ENCODE results near the gene DIAPH2. TPM values are rescaled to one million over a fixed set of nuclear protein-coding genes. Genes with fewer than 3 reads are reported as not detected.
"Not testable (repeated sequence)": the region's sequence is repeated elsewhere in the genome, so short reads cannot be mapped to it uniquely, and the experiment has no call there.

The DIAPH2 gene
- total RNA-seq, 4 donors from 2014 or later: 16.7 to 27.3 (median 20.3) TPM

- TF ChIP-seq, protein P1, sequence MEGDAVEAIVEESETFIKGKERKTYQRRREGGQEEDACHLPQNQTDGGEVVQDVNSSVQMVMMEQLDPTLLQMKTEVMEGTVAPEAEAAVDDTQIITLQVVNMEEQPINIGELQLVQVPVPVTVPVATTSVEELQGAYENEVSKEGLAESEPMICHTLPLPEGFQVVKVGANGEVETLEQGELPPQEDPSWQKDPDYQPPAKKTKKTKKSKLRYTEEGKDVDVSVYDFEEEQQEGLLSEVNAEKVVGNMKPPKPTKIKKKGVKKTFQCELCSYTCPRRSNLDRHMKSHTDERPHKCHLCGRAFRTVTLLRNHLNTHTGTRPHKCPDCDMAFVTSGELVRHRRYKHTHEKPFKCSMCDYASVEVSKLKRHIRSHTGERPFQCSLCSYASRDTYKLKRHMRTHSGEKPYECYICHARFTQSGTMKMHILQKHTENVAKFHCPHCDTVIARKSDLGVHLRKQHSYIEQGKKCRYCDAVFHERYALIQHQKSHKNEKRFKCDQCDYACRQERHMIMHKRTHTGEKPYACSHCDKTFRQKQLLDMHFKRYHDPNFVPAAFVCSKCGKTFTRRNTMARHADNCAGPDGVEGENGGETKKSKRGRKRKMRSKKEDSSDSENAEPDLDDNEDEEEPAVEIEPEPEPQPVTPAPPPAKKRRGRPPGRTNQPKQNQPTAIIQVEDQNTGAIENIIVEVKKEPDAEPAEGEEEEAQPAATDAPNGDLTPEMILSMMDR (IDR thresholded peaks at IDR 0.05): no peak
- TF ChIP-seq POLR2A (IDR thresholded peaks at IDR 0.05): no peak
- H3K4me3 ChIP-seq (ENCODE audit: low read depth, poor library complexity, severe bottlenecking): no peak overlapping the region
- intact Hi-C loops (cut with DNase I; ENCODE audit: low total_unique reads): no loop called here
- no peak for DNase-seq (ENCODE audit: low spot score in 2 of 2)
Measured at GRCh38 chrX:96705905-96706304, 21.3 kb downstream of the DIAPH2 start.

DNA sequence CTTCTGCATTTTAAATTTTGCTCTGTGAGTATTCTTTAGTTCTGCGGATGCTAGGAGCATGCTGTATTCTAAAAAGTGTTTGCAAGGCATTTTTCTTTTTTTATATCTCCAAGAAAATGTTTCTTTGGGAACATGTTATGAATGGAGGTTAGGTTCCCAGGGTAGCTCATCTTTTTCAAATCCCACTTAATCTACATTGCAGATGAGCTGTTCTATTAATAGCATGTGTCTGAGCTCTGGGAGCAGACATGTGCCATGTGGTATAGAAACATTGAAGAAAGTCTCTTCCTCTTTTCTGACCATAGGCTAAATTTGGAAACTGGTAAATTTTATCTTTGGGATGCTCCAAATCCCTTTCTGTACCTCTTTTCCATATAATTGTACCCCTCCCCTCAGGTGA, 23.2 kb downstream of the DIAPH2 start:
- 68 to 80% methylated on average over 1 of the region's 1 CpG for WGBS, 2 donors
- no peak for DNase-seq (ENCODE audit: low spot score in 2 of 2)
- intact Hi-C loops (cut with DNase I; ENCODE audit: low total_unique reads): no loop called here
- TF ChIP-seq, protein P1 (IDR thresholded peaks at IDR 0.05): no peak
- TF ChIP-seq POLR2A (IDR thresholded peaks at IDR 0.05): no peak
- no peak overlapping the region for H3K4me3 ChIP-seq (ENCODE audit: low read depth, poor library complexity, severe bottlenecking)

GRCh38 chrX:96710031-96710430, 25.4 kb downstream of the DIAPH2 start:
- no peak overlapping the region for H3K4me3 ChIP-seq (ENCODE audit: low read depth, poor library complexity, severe bottlenecking)
- no peak for DNase-seq (ENCODE audit: low spot score in 2 of 2)
- TF ChIP-seq, protein P1 (IDR thresholded peaks at IDR 0.05): no peak
- no peak for TF ChIP-seq POLR2A (IDR thresholded peaks at IDR 0.05)
- WGBS, 2 donors: 86 to 90% methylated on average over 2 of the region's 2 CpGs
- intact Hi-C loops (cut with DNase I; ENCODE audit: low total_unique reads): no loop called here

DNA sequence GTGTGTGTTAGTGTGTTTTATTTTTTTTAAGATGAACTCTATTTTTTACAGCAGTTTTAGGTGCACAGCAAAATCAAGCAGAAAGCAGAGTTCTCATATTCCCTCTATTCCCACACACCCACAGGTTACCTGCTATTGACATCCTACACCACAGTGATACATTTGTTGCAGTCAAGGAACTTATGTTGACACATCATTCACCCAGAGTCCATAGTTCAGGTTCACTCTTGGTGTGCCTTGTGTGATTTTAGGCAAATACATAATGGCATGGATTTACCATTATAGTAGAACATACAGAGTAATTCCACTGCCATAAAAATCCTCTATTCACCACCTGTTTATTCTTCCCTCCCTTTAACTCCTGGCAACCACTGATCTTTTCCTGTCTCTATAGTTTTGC, 28.7 kb downstream of the DIAPH2 start:
- DNase-seq (ENCODE audit: low spot score in 2 of 2): no peak
- intact Hi-C loops (cut with DNase I; ENCODE audit: low total_unique reads): no loop called here
- no peak overlapping the region for H3K4me3 ChIP-seq (ENCODE audit: low read depth, poor library complexity, severe bottlenecking)
- TF ChIP-seq POLR2A (IDR thresholded peaks at IDR 0.05): no peak
- TF ChIP-seq, protein P1 (IDR thresholded peaks at IDR 0.05): no peak

DNA sequence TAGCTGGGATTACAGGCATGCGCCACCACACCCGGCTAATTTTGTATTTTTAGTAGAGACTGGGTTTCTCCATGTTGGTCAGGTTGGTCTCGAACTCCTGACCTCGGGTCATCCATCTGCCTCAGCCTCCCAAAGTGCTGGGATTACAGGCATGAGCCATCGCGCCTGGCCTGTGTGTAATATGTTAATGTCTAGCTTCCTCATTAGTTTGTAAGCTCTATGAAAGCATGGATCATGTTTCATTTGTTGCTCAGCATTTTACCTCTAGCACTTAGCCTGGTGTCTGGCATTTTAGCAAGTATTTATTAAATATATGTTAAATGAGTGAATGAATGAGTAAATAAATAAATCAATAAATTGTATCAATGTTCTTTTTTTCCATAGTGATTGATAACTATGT, 29.8 kb downstream of the DIAPH2 start:
- WGBS, 2 donors: 84 to 98% methylated on average over 6 of the region's 6 CpGs
- H3K4me3 ChIP-seq (ENCODE audit: low read depth, poor library complexity, severe bottlenecking); DNase-seq (ENCODE audit: low spot score in 2 of 2); intact Hi-C loops (cut with DNase I; ENCODE audit: low total_unique reads): not testable (repeated sequence)

DNA sequence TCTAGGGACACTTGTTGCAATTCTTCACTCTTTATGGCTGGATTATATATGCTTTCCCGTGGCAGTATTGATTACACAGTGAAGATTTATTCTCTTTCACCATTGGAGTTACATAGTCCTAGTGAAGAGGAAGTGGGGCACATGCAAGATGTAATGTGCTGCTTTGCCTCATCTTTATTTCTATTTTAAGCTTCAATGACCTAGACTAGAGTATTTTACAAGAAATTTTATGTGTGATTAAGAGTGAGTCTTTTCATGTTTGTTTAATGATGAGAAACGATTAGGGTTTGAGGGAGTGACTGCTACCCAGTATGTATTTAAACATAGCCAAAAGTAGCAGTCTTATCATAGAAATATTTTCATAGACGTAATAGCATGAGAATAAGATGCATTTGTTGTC, 30.8 kb downstream of the DIAPH2 start:
- WGBS, 2 donors: 61 to 75% methylated on average over 3 of the region's 3 CpGs
- TF ChIP-seq, protein P1 (IDR thresholded peaks at IDR 0.05): no peak
- TF ChIP-seq POLR2A (IDR thresholded peaks at IDR 0.05): no peak
- intact Hi-C loops (cut with DNase I; ENCODE audit: low total_unique reads): no loop called here
- no peak overlapping the region for H3K4me3 ChIP-seq (ENCODE audit: low read depth, poor library complexity, severe bottlenecking)
- DNase-seq (ENCODE audit: low spot score in 2 of 2): no peak
